COLO668 (cell line): ENCODE data around the gene CLEC4M.

Experiments used
- DNase-seq: peaks from one replicate; lab custom pipeline; 2025; ENCODE audit not compliant: unreplicated experiment; lab: John Stamatoyannopoulos, UW

Gene CLEC4M

GRCh38 chr19:7762719-7763293, at the start of gene CLEC4M:
Gene CLEC4M, plus strand, starts transcription at chr19:7763243. Its CDS starts 24 bp downstream, at chr19:7763267.
- no peak for DNase-seq

DNA sequence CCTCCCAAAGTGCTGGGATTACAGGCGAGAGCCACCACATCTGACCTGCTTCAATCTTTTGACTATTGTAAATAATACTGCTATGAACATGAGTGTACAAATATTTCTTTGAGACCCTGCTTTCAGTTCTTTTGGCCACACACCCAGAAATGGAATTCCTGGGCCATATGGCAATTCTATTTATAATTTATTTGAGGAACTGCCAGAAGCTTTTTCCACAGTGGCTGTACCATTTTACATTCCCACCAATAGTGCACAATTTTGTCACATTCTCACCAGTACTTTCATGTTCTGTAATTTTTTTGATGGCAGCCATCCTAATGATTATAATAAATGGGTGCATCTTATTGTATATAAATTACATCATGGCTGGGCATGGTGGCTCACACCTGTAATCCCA, 47.4 kb upstream of the CLEC4M start:
- DNase-seq: no peak

DNA sequence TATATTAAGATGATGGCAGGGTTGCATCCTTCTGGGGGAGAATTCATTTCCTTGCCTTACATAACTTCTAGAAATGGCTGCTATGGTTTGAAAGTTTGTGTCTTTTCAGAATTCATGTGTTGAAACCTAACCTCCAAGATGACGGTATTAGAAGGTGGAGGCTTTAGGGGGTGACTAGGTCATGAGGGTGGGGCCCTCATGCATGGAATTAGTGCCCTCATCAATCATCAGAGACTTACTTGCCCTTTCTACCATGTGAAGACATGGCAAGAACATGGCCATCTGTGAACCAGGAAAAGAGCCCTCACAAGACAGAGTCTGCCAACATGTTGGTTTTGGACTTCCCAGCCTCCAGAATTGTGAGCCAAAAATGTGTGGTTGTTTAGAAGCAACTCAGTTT, 46.3 kb upstream of the CLEC4M start:
- no peak for DNase-seq

DNA sequence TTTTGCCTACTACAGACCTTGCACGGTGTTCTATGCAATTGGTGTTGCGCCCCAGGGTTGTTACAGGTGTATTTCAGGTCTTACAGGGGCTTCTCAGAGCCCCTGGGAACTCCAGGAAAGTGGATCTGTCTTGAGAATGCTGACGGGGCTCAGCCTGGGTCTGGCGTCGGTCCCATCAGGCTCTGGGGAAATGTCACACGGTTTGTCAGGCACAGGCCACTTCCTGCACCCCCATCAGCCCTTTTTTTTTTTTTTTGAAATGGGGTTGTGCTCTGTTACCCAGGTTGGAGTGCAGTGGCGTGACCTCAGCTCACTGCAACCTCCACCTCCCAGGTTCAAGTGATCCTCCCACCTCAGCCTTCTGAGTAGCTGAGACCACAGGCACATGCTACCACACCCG, 44.4 kb upstream of the CLEC4M start:
- no peak for DNase-seq

DNA sequence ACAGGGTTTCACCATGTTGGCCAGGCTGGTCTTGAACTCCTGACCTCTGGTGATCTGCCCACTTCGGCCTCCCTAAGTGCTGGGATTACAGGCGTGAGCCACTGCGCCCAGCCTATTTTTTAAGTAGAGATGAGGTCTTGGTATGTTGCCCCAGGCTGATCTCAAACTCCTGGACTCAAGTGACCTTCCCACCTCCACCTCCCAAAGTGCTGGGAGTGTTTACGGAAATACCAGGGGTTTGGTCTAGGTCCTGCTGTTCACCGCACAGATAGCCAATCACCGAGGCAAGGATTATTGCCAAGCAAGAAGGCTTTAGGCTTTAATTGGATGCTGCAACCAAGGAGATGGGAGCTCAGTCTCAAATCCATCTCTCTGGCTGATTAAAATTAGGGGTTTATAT, 42.7 kb upstream of the CLEC4M start:
- DNase-seq: no peak

GRCh38 chr19:7722231-7722651, 40.8 kb upstream of the CLEC4M start:
- DNase-seq: peak; percentile 52

DNA sequence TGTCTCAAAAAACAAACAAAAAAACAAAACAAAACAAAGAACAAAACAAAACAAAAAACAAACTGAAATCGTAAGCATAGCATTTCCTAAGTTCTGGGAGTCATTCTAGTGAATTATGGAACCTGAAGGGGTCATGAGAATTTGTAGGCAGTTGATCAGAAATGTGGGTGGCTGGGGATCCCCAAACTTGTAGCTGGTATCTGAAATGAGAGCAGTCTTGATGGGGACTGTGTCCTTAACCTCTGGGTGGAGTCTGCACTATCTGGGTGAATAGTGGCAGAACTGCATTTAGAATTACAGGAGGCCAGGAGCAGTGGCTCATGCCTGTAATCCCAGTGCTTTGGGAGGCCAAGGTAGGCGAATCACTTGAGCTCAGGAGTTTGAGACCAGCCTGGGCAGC, 37.3 kb upstream of the CLEC4M start:
- DNase-seq: no peak

DNA sequence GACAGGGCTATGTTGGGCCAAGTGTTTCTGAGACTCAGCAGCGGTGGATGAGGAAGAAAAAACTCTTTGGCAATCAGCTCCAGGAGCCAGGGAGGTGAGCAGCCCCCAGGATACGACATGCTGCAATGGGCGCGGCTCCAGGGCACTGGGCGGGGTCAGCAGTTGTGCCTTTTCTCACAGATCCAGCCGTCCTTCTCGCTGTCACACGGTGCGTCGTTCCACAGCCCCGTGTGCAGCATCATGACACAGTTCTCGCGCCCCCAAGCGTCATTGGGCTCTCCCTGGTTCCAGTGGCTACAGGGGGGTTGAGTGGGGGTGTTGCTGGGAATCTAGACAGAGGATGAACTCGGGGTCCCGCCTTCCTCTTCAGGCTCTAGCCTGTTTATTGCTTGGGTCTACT, 33.8 kb upstream of the CLEC4M start:
- DNase-seq: no peak

GRCh38 chr19:7729831-7730285, 33.2 kb upstream of the CLEC4M start:
- DNase-seq: peak; percentile 16

- DNase-seq: no peak
Observed at GRCh38 chr19:7730286-7731217, 32.5 kb upstream of the CLEC4M start.

GRCh38 chr19:7731218-7731595, 31.8 kb upstream of the CLEC4M start:
- no peak for DNase-seq

DNA sequence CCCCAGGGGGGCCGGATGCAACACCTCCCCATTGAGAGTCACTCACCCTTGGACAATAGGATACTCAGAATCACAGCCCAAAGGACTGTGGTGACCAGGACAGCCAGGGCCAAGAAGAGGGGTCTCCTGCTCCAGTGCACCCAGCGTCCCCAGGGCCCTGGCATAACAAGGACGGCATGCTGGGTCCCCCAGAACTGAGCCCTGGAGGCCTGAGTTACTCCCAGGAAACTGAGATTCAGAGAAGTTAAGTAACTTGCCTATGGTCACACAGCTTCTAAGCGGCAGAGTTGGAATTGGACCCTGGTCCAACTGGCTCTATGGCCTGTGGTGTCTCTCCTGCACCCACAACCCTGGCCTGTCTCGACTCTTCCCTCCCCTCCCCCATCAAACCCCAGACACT, 31.4 kb upstream of the CLEC4M start:
- no peak for DNase-seq

DNA sequence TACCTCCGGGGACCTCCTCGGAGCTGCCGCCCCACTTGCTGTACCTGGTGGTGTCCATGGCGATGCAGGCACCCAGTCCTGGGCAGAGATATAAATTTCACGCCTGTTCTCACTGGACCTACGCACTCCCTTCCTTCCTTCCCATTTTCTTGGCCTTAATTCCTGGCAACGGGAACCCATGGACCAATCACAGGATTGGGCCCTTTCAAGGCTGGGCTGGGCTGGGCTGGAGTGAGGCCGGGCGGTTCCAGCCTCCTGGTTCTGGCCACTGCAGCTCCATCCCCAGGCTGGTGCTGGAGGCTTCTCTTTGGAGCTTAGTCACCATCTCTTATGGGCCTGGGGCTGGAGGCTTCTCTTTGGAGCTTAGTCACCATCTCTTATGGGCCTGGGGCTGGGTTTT, 31.0 kb upstream of the CLEC4M start, which contains the start of gene CLEC4G:
TSS of gene CLEC4G (minus strand) at position 66 of the 400 bp plus-strand sequence. CDS start at position 58, 8 bp downstream.
- DNase-seq: no peak

DNA sequence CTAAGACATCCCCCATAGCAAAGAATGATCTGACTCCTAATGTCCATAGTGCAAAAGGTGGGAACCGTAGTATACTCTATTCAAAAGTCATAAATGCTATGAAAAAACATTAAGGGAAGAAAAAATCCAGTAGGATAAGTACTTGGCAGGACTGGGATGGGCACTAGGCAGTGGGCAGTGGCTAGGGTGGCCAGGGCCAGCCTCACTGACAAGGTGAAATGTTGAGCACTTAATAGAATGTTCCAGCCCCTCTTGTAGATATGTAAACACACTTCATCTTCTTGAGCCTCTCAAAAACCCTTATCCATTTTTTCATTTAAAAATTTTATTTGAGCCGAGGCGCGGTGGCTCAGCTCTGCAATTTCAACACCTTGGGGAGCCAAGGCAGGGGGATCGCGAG, 29.7 kb upstream of the CLEC4M start:
- DNase-seq: no peak

GRCh38 chr19:7734220-7735203, 28.5 kb upstream of the CLEC4M start:
- no peak for DNase-seq

- DNase-seq: no peak
Observed at GRCh38 chr19:7736148-7736547, 26.9 kb upstream of the CLEC4M start.

GRCh38 chr19:7737215-7737614, 25.8 kb upstream of the CLEC4M start:
- no peak for DNase-seq

DNA sequence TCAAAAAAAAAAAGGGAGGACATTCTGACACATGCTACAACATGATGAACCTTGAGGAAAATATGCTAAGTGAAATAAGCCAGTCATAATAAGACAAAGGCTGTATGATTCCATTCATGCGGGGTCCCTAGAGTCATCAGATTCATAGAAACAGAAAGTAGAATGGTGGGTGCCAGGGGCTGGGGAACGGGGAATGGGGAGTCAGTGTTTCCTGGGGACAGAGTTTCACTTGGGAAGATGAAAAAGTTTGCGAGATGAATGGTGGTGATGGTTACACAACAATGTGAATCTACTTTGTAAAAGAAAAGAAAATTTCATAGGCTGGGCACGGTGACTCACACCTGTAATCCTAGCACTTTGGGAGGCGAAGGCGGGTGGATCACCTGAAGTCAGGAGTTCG, 25.0 kb upstream of the CLEC4M start:
- DNase-seq: no peak

DNA sequence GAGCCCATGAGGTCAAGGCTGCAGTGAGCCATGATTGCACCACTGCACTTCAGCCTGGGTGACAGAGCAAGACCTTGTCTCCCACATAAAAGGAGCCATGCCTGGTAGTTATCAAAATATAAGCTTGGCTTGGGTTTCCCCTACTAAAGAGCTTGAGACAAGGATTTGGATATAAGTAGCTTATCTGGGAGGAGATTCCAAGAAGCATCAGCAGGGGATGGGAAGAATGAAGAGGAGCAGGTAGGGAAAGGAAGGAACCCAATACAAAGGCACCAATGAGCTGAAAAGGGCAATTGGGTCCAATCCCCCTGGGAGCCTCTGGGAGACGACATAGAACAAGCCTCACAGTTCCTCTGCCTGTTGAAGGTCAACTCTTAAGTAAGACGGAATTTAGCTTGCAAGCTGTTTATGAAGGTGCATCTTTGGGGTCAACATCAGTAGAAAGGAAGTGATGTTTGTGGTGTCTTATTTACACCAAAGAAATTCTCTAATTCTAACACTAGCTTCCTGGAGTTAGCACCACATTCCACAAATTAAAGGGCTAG, 23.8 kb upstream of the CLEC4M start:
- no peak for DNase-seq

- no peak for DNase-seq
Observed at GRCh38 chr19:7739801-7740681, 23.0 kb upstream of the CLEC4M start.
